HG03378 (cell line): ENCODE results near the gene PLEKHH1.

Source experiments
- ATAC-seq: cut with Tn5 transposase; IDR thresholded peaks from one replicate; pipeline ENCODE4 v1.9.1; 2021; ENCODE audit warnings: mild to moderate bottlenecking, moderate library complexity; ENCODE audit not compliant: unreplicated experiment

Gene PLEKHH1

DNA sequence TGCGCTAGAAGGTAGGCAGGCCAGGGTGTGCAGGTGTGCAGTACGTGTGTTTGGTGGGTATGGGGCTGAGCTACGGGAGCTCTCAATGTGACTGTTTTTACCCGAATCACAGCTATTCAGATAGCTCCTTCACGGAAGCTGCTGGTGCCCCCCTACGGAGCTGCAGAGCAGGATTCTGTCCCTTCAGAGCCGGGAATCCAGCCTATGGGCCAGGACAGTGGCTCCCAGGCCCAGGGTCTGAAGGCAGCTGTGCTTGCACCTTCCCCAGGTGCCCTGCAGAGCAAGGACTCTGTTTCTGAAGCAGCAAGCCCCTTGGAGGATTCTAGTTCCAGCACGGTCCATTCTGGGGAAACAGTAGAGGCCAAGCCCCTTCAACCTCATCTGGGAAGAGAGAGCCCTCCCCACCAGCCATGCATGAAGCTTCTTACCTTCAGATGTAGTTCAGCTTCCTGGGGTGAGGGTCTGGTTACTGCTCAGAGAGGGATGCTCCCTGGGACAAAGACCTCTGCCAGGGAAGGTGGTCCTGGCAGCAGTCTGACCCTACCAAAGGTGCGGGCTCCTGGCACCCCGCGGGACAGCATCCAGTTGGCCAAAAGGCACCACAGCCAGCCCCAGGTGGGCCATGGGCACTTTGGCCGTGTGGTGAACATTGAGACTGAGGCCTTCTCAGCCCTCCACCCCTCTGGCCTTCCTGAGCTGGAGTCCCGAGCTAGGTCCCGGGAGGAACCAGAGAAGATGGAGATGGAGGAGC, 29.1 kb downstream of the PLEKHH1 start:
- ATAC-seq: no peak

DNA sequence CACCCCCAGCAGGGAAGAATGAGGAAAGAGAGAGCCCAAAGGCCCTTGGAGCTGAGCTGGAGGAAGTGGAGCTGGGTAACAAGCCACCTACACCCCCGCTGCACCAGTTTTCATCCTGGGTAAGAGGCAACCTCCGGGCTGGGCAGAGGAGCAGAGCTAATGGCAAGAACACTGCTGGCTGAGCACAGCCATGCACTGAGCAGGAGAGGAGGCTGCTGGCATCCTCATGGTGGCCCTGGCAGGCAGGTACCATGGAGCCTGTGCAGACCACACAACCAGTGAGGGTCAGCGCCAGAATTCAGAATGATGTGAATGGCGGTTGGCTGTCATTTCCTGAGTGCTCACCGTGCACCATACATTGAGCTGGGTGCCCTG, 29.7 kb downstream of the PLEKHH1 start:
- no peak for ATAC-seq

DNA sequence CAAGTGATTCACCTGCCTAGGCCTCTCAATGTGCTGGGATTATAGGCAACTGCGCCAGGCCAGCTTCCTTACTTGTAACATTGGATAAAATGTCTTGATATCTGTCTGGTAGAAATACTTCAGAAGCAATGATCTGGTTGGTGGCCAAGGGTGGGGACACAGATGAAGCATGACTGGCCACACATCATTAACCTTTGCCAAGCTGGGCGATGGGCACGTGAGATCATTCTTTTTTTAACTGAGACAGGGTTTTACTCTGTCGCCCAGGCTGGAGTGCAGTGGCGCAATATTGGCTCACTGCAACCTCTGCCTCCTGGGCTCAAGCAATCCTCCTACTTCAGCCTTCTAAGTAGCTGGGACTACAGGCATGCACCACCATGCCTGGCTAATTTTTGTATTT, 31.1 kb downstream of the PLEKHH1 start:
- no peak for ATAC-seq

- no peak for ATAC-seq
These were observed 33.8 kb downstream of the PLEKHH1 start for GRCh38 chr14:67566908-67567307.

DNA sequence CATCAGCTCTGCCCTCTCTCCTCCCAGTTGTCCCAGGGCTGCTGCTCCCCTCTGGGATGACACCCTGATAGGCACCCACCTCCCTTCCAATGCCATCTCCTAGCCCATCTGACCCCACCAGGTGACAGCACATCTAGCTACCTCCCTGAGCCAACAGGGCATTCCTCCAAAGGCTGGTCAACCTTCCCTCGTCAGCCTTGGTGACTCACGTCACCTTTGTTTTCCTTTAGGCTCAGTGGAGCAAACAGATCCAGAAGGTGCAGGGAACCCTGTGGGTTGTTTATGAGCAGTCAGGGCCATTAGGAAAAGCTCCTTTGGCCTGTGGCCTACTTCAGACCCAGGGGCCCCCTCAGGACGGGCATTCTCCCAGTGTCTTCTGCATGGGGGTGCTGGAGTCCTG, 34.6 kb downstream of the PLEKHH1 start:
- no peak for ATAC-seq

DNA sequence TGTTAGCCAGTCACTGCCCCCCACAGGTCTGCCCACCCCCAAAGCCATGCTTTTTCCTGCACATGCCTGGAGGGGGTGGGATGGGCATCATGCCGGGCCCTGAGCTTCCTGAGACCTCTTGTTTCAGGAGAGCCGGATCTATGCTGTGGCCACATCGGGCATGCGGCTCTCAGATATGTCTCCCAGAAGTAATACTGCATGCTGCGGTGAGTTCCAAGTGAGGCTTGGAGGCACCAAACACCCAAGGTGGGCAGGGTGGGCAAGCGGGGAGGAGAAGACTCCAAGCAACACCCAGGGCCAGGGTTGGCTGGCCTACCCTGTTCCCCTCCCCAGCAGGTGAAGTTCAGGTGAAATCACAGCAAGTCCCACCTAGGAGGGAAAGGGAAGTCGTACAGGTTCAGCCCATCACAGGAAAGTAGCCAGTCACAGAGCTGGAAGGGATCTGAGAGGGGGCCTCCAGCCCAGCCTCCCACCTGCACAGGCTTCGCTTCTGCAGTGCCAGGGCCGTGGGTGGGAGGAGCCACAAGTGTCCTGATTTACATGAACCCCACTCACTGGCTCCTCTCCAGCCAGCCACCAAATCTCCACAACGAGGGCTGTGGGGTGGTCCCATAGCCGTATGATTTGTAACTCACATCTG, 36.0 kb downstream of the PLEKHH1 start:
- no peak for ATAC-seq

- ATAC-seq: no peak
These were observed 36.7 kb downstream of the PLEKHH1 start for GRCh38 chr14:67569651-67570290.

- no peak for ATAC-seq
These were observed 37.4 kb downstream of the PLEKHH1 start for GRCh38 chr14:67570453-67570852.

DNA sequence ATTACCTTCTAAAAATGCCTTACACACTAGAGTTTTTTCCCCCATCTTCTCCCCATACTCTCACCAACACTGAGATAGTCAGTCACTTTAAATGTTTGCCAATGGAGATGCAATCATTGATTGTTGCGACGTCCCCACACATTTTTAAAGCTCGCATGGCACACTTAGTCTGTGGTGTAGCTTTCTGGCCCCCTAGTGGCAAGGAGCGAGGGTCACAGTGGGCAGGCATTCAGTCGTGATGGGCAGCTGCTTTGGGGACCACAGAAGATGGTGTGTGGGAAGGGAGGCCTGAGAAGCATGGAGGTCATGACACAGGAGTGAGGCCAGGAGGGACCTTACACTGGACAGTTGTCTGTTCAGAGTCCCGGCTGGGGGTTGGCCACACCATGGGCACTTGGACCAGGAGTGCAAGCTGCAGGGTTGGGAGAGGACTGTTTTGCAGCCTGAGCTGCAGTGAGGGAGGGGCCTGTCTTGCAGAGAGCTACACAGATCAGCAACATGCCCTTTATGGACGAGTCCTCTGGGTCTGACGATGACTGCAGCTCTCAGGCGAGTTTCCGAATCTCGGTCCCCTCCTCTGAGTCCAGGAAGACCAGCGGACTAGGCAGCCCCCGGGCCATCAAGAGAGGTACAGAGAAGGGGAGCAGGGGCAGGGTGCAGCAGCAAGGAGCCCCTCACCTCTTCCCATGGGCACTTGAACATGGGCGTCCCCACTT, 38.3 kb downstream of the PLEKHH1 start:
- ATAC-seq: no peak

DNA sequence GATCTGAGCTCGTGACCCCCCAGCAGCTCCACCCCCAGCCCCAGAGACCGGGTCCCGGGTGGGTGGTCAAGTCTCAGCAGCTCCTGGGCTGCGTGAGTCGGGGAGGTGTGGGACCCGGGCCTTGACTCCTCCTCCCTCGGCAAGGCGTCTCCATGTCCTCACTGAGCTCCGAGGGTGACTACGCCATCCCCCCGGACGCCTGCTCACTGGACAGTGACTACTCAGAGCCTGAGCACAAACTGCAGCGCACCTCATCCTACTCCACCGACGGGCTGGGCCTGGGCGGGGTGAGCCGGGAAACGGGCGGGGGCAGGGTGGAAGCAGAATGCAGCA, 38.9 kb downstream of the PLEKHH1 start:
- no peak for ATAC-seq

DNA sequence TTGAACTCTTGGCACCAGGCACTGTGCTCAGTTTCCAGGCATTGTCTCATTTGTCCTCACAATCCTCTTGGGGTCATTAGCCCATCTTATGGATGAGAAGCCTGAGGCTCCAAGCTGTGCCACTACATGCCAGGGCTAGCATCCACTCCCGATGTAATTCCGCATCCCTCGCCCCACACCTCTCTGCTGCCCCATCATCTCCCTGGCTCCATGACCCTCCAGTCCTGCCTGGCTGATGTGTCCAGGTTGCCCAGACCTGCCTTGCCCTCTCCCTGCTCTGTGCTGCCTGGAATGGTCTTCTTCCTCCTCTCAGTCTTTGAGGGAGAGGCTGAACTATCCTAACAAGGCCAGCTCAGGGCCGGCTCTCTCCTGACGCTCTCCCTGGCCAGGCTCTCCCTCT, 39.5 kb downstream of the PLEKHH1 start:
- ATAC-seq: no peak

- ATAC-seq: no peak
These were observed 40.3 kb downstream of the PLEKHH1 start for GRCh38 chr14:67573228-67574010.

- ATAC-seq: no peak
These were observed 41.1 kb downstream of the PLEKHH1 start for GRCh38 chr14:67574156-67574555.

- ATAC-seq: no peak
These were observed 41.7 kb downstream of the PLEKHH1 start for GRCh38 chr14:67574806-67575205.

- no peak for ATAC-seq
These were observed 42.6 kb downstream of the PLEKHH1 start for GRCh38 chr14:67575684-67576083.

DNA sequence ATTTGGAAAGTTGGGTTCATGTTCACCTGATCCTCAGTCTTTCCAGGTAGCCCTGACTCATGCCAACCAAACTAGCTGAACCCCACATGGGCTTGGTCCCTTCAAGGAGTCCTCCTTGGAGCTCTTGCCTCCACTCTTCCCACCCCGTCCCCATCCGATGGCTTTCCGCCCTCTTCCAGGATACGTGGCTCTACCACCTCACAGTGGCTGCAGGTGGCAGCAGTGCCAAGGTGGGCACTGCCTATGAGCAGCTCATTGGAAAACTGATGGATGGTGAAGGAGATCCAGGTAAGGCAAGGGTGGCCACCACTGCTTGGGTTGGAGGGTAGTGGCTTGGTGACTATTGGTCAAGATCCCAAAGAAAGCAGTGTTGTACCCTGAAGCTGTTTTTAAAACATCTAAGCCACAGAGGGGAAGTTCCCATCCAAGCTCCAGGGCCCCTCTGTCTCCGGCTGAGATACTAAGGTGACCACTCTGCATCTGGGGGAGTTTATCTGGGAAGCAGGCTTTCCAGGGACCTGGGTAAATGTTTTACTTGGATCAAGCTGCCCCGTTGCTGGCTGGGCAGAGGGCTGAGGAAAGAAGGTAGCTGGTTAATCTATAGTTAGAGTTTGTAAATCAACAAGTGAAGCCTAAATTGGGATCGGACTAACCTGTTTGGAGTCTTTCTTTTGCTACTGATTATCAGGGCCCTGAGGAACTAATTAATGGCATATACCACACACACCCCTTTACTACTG, 43.3 kb downstream of the PLEKHH1 start:
- ATAC-seq: no peak

- no peak for ATAC-seq
These were observed 44.2 kb downstream of the PLEKHH1 start for GRCh38 chr14:67577181-67577808.

DNA sequence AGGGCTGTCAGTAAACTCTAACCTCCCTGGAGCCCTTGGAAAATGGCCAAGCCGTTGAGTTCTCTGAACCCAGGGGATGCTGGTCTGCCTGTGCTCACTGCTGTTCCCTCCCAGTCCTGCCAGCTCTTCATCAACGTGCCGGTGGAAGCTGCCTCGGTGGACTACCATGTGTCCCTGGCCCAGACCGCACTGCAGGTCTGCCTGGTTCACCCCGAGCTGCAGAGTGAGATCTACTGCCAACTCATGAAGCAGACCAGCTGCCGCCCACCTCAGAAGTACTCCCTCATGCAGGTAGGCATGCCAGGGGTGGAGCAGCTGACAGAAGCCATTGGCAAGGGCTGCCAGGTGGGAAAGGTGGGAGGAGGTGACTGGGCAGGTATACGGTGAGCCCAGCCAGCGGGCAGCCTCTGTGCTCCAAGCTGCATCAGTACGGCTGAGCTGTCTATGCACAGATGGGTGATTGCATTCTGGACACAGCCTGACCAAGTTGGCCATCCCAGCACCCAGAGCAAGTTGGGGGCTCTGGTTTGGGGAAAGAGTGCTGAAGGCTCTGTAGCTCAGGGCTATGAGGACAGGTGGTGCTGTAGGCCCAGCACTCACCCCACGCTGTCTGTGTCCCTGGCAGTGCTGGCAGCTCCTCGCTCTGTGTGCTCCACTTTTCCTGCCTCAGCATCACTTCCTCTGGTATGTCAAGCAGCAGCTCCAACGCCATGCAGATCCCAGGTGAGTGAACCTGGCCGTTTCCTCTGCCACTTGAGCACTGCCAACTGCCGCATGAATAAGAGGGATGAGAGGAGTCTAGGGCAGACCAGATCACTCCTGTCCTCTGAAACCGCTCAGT, 45.0 kb downstream of the PLEKHH1 start:
- no peak for ATAC-seq

- no peak for ATAC-seq
These were observed 46.0 kb downstream of the PLEKHH1 start for GRCh38 chr14:67579040-67579439.
